ENCODE data around the gene LTO1.
A peak's percentile ranks its signal among the peaks of the same experiment; 100 is the strongest.

LTO1 gene

DNA sequence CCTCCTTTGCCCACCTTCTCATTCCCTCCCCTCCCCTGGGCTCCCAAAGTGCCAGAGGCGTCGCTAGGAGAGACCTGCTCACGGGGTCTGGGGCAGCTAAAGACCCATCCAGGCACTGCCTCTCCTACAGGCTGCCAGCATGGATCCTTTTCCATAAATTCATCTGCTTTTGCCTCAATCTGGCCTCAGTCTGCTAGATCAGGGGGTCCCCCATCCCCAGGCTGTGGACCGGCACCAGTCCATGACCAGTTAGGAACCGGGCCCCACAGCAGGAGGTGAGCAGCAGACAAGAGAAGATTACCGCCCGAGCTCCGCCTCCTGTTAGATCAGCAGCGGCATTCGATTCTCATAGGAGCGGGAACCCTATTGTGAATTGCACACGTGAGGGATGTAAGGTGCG, 12.3 kb downstream of the LTO1 start:
- Histone ChIP-seq H3K4me1 (ENCODE audit: insufficient read depth, poor library complexity, severe bottlenecking) (no peaks in the 10 kb centered on the region), H3K36me3 (ENCODE audit: low read depth) (0 out of 2 replicates have a peak, but pooled peaks cover 5% of the 10 kb centered on the region), H3K27me3 (ENCODE audit: insufficient read depth, poor library complexity, severe bottlenecking) (no peaks in the 10 kb centered on the region), H3K9me3 (ENCODE audit: severe bottlenecking) (no peaks in the 10 kb centered on the region), H3K27ac (ENCODE audit: poor library complexity, severe bottlenecking) (no peak overlapping the region), H3K4me3 (ENCODE audit: severe bottlenecking) (no peak overlapping the region)
- ATAC-seq (ENCODE audit: low read depth) (no peak), DNase-seq (ENCODE audit: low spot score) (no peak)
- TF ChIP-seq, protein P1, sequence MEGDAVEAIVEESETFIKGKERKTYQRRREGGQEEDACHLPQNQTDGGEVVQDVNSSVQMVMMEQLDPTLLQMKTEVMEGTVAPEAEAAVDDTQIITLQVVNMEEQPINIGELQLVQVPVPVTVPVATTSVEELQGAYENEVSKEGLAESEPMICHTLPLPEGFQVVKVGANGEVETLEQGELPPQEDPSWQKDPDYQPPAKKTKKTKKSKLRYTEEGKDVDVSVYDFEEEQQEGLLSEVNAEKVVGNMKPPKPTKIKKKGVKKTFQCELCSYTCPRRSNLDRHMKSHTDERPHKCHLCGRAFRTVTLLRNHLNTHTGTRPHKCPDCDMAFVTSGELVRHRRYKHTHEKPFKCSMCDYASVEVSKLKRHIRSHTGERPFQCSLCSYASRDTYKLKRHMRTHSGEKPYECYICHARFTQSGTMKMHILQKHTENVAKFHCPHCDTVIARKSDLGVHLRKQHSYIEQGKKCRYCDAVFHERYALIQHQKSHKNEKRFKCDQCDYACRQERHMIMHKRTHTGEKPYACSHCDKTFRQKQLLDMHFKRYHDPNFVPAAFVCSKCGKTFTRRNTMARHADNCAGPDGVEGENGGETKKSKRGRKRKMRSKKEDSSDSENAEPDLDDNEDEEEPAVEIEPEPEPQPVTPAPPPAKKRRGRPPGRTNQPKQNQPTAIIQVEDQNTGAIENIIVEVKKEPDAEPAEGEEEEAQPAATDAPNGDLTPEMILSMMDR (IDR thresholded peaks at IDR 0.05; ENCODE audit: poor library complexity, severe bottlenecking), result no peak

DNA sequence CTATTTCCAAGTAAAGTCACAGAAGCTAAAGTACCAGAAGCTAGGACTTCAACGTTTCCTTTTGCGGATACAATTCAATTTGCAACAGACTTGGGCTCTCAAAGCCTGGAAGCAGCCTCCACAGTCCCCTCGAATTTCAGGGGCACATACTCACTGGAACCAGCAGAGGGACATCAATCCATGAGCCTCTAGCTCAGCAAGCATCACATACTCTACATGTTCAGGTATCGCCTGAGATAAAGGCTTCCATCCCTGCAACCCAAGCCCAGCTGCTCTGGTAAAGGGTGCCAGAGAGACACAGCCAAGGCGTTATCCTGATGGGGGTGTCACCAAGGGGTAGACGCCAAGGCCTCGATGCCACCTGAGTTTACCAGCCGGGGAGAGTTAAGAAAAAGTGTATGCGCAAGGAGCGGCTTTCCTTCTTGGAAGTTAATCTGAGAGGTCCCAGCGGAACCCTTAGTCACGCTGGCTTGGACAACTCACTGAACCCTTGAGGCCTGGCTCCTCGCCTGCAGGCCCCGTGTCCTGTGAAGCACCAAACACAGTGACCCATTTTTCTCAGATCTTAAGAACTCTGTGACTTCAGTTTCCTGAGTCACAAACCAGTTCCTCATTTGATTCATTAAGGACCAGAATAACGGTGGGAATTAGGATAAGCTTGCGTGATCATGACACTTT, 13.0 kb downstream of the LTO1 start:
- Histone ChIP-seq H3K27me3 (ENCODE audit: insufficient read depth, poor library complexity, severe bottlenecking) (no peaks in the 10 kb centered on the region), H3K27ac (ENCODE audit: poor library complexity, severe bottlenecking) (no peak overlapping the region), H3K4me1 (ENCODE audit: insufficient read depth, poor library complexity, severe bottlenecking) (no peaks in the 10 kb centered on the region), H3K4me3 (ENCODE audit: severe bottlenecking) (no peak overlapping the region), H3K36me3 (ENCODE audit: low read depth) (0 out of 2 replicates have a peak, but pooled peaks cover 5% of the 10 kb centered on the region), H3K9me3 (ENCODE audit: severe bottlenecking) (no peaks in the 10 kb centered on the region)
- DNase-seq (ENCODE audit: low spot score) (peak; percentile 31), ATAC-seq (ENCODE audit: low read depth) (no peak; the same call in 2 of the 3 replicates)
- TF ChIP-seq, protein P1 (IDR thresholded peaks at IDR 0.05; ENCODE audit: poor library complexity, severe bottlenecking), result no peak

DNA sequence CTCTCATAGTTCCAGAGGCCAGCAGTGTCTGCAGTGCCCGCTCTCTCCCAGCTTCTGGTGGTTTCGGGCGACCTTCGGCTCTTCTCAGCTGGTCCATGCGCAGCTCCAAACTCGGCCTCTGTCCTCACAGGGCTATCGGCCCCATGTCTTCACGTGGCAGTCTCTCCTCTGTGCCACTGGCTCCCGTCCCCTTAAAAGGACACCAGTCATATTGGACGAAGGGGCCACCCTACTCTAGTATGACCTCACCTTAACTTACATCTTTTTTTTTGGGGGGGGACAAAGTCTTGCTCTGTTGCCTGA, 13.8 kb downstream of the LTO1 start:
- Histone ChIP-seq H3K27ac (ENCODE audit: poor library complexity, severe bottlenecking) (no peak overlapping the region), H3K9me3 (ENCODE audit: severe bottlenecking) (no peaks in the 10 kb centered on the region), H3K36me3 (ENCODE audit: low read depth) (0 out of 2 replicates have a peak, but pooled peaks cover 5% of the 10 kb centered on the region), H3K4me3 (ENCODE audit: severe bottlenecking) (no peak overlapping the region), H3K4me1 (ENCODE audit: insufficient read depth, poor library complexity, severe bottlenecking) (no peaks in the 10 kb centered on the region), H3K27me3 (ENCODE audit: insufficient read depth, poor library complexity, severe bottlenecking) (no peaks in the 10 kb centered on the region)
- ATAC-seq (ENCODE audit: low read depth) (no peak), DNase-seq (ENCODE audit: low spot score) (peak; percentile 43)
- TF ChIP-seq, protein P1 (IDR thresholded peaks at IDR 0.05; ENCODE audit: poor library complexity, severe bottlenecking), result no peak

DNA sequence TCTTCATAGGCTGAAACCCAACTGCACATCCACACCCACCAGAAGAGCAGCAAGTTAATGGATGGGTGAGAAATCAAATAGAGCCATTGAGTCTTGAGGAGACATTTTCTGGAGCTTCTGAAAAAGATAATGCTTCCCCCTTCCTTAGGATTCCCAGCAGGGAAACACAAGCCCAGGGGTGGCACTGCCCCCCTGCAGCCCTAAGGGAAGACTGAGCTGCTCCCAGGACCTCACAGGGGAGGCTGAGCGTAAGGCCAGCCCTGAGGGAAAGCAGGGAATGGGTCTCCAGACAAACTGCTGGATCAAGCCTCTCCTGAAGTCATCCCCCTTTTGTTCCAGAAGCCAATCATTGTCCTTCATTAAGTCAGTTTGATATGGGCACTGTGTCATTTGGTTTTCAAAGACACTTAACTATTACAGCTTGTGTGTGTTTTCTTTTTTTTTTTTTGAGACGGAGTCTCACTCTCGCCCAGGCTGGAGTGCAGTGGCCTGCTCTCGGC, 15.1 kb downstream of the LTO1 start:
- H3K27ac ChIP-seq (ENCODE audit: poor library complexity, severe bottlenecking), result no peak overlapping the region
- DNase-seq (ENCODE audit: low spot score), result no peak
- TF ChIP-seq, protein P1 (IDR thresholded peaks at IDR 0.05; ENCODE audit: poor library complexity, severe bottlenecking), result no peak
- no peak for ATAC-seq (ENCODE audit: low read depth)
- 0 out of 2 replicates have a peak, but pooled peaks cover under 1% of the 10 kb centered on the region for H3K36me3 ChIP-seq (ENCODE audit: low read depth)
- H3K27me3 ChIP-seq (ENCODE audit: insufficient read depth, poor library complexity, severe bottlenecking), result no peaks in the 10 kb centered on the region
- H3K4me1 ChIP-seq (ENCODE audit: insufficient read depth, poor library complexity, severe bottlenecking), result no peaks in the 10 kb centered on the region
- H3K9me3 ChIP-seq (ENCODE audit: severe bottlenecking), result no peaks in the 10 kb centered on the region
- H3K4me3 ChIP-seq (ENCODE audit: severe bottlenecking), result no peak overlapping the region

DNA sequence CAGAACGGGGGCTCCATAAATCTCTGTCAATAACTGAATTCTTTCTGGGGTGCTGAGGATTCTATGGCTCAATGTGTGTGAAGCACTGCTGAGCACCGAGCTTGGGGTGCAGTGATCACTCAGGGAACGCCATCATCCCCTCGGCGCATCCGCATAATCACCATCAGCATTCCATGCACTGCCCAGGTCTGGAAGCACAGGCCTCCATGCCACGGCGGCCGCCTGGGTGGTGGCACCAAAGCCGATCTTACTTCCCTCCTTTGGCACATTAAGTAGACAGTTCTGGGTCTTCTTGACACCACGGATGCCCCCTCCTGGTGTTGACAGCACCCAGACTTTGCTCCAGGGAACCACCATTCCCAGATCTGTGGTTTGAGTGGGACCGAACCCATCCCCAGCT, 15.6 kb downstream of the LTO1 start:
- no peak overlapping the region for H3K27ac ChIP-seq (ENCODE audit: poor library complexity, severe bottlenecking)
- no peak overlapping the region for H3K4me3 ChIP-seq (ENCODE audit: severe bottlenecking)
- H3K27me3 ChIP-seq (ENCODE audit: insufficient read depth, poor library complexity, severe bottlenecking), result no peaks in the 10 kb centered on the region
- peaks cover 1% of the 10 kb centered on the region for H3K4me1 ChIP-seq (ENCODE audit: insufficient read depth, poor library complexity, severe bottlenecking)
- TF ChIP-seq, protein P1 (IDR thresholded peaks at IDR 0.05; ENCODE audit: poor library complexity, severe bottlenecking), result no peak
- DNase-seq (ENCODE audit: low spot score) (peak; percentile 33), ATAC-seq (ENCODE audit: low read depth) (no peak)
- H3K36me3 ChIP-seq (ENCODE audit: low read depth), result no peaks in the 10 kb centered on the region
- H3K9me3 ChIP-seq (ENCODE audit: severe bottlenecking), result no peaks in the 10 kb centered on the region
